SK-N-MC (cell line): ENCODE measurements around the gene ZNF518B.

ENCODE experiments used
- DNase-seq: peaks from one replicate; pipeline ENCODE4 v3.0.0-alpha.2; 2011; ENCODE audit warnings: low read depth, low spot score
- H3K27ac ChIP-seq: fragments of 200-600 bp; sonication (generic); 2 replicates; pipeline ENCODE4 v1.5.1; 2016; ENCODE audit warnings: mixed run types
- H3K36me3 ChIP-seq: fragments of 200-600 bp; sonication (generic); 2 replicates; pipeline ENCODE4 v1.6.1; 2017; ENCODE audit warnings: antibody characterized with exemption, low read length, mixed read lengths; ENCODE audit not compliant: insufficient read depth
- H3K4me3 ChIP-seq: fragments of 200-600 bp; sonication (generic); 2 replicates; pipeline ENCODE4 v1.5.1; 2016
- H3K9ac ChIP-seq: fragments of 200-600 bp; sonication (generic); 2 replicates; pipeline ENCODE4 v1.8.0; 2017; ENCODE audit warnings: mixed run types, mixed read lengths; ENCODE audit not compliant: insufficient read length
- H3K9me3 ChIP-seq: fragments of 200-600 bp; sonication (generic); 2 replicates; pipeline ENCODE4 v1.6.1; 2017; ENCODE audit warnings: low read depth, mild to moderate bottlenecking, antibody characterized with exemption, low read length, moderate library complexity, mixed read lengths
- EZH2 ChIP-seq: fragments of 200-600 bp; sonication (generic); IDR thresholded peaks from one replicate; pipeline ENCODE4 v1.6.1; 2017; ENCODE audit warnings: antibody characterized with exemption
- FOXP2 ChIP-seq: optimal IDR thresholded peaks from 2 replicates; pipeline ENCODE3; 2011; ENCODE audit warnings: mild to moderate bottlenecking, moderate library complexity; ENCODE audit not compliant: insufficient read depth; ENCODE audit errors: extremely low read length, control extremely low read depth
- POLR2AphosphoS5 ChIP-seq: IDR thresholded peaks from 2 replicates; pipeline ENCODE4 v1.6.1; 2012; ENCODE audit warnings: mild to moderate bottlenecking, low read depth, low read length, borderline replicate concordance

The ZNF518B gene

GRCh38 chr4:10457255-10457801 is at the start of gene ZNF518B:
Gene ZNF518B, minus strand, starts transcription at chr4:10457426. Its CDS starts 11,098 bp downstream, at chr4:10446328.
- Histone ChIP-seq H3K9ac (no peak within 1 kb of the TSS), H3K4me3 (peak within 1 kb of the TSS; percentile 73), H3K36me3 (peaks cover 20% of the 10 kb centered on the region; the same call in 1 of the 2 replicates), H3K27ac (no peak within 1 kb of the TSS), H3K9me3 (no peaks in the 10 kb centered on the region)
- TF ChIP-seq POLR2AphosphoS5 = no peak
- TF ChIP-seq EZH2 = no peak
- TF ChIP-seq FOXP2 = no peak
- no peak for DNase-seq

GRCh38 chr4:10506077-10506476 is 48.9 kb upstream of the ZNF518B start:
- Histone ChIP-seq H3K9ac (no peak overlapping the region), H3K9me3 (no peaks in the 10 kb centered on the region), H3K36me3 (no peaks in the 10 kb centered on the region), H3K27ac (no peak overlapping the region), H3K4me3 (no peak overlapping the region)
- TF ChIP-seq POLR2AphosphoS5 (no peak), EZH2 (no peak), FOXP2 (no peak)
- no peak for DNase-seq

- Histone ChIP-seq H3K27ac (no peak overlapping the region), H3K4me3 (no peak overlapping the region), H3K9me3 (no peaks in the 10 kb centered on the region), H3K9ac (no peak overlapping the region), H3K36me3 (no peaks in the 10 kb centered on the region)
- DNase-seq = no peak
- TF ChIP-seq EZH2 (no peak), POLR2AphosphoS5 (no peak), FOXP2 (no peak)
Measured at GRCh38 chr4:10504570-10505179, 47.4 kb upstream of the ZNF518B start.

GRCh38 chr4:10502717-10503116 is 45.5 kb upstream of the ZNF518B start:
- no peak for DNase-seq
- TF ChIP-seq FOXP2 (no peak), EZH2 (no peak), POLR2AphosphoS5 (no peak)
- Histone ChIP-seq H3K9ac (no peak overlapping the region), H3K27ac (no peak overlapping the region), H3K4me3 (no peak overlapping the region), H3K36me3 (no peaks in the 10 kb centered on the region), H3K9me3 (no peaks in the 10 kb centered on the region)

- no peak for DNase-seq
- no peaks in the 10 kb centered on the region for H3K36me3 ChIP-seq
- no peak overlapping the region for H3K27ac ChIP-seq
- H3K9ac ChIP-seq = no peak overlapping the region
- TF ChIP-seq POLR2AphosphoS5 = no peak
- TF ChIP-seq FOXP2 = no peak
- TF ChIP-seq EZH2 = no peak
- H3K4me3 ChIP-seq = no peak overlapping the region
- H3K9me3 ChIP-seq = no peaks in the 10 kb centered on the region
Measured at GRCh38 chr4:10500776-10501175, 43.5 kb upstream of the ZNF518B start.

GRCh38 chr4:10496200-10496599 is 39.0 kb upstream of the ZNF518B start:
- TF ChIP-seq POLR2AphosphoS5 (no peak), FOXP2 (no peak), EZH2 (no peak)
- no peak overlapping the region for H3K4me3 ChIP-seq

GRCh38 chr4:10495651-10496050 is 38.4 kb upstream of the ZNF518B start:
- H3K9me3 ChIP-seq = no peaks in the 10 kb centered on the region
- no peaks in the 10 kb centered on the region for H3K36me3 ChIP-seq
- no peak for TF ChIP-seq FOXP2
- TF ChIP-seq POLR2AphosphoS5 = no peak
- TF ChIP-seq EZH2 = no peak
- no peak overlapping the region for H3K27ac ChIP-seq
- no peak for DNase-seq
- H3K4me3 ChIP-seq = no peak overlapping the region
- H3K9ac ChIP-seq = no peak overlapping the region

More at GRCh38 chr4:10496200-10496599, 39.0 kb upstream of the ZNF518B start:
- H3K27ac ChIP-seq = no peak overlapping the region
- no peak for DNase-seq
- no peak overlapping the region for H3K9ac ChIP-seq
- no peaks in the 10 kb centered on the region for H3K36me3 ChIP-seq
- no peaks in the 10 kb centered on the region for H3K9me3 ChIP-seq

GRCh38 chr4:10492464-10492863 is 35.2 kb upstream of the ZNF518B start:
- Histone ChIP-seq H3K9ac (no peak overlapping the region), H3K27ac (no peak overlapping the region), H3K4me3 (no peak overlapping the region), H3K36me3 (no peaks in the 10 kb centered on the region), H3K9me3 (no peaks in the 10 kb centered on the region)
- DNase-seq = no peak
- no peak for TF ChIP-seq POLR2AphosphoS5

- Histone ChIP-seq H3K9me3 (no peaks in the 10 kb centered on the region), H3K27ac (no peak overlapping the region), H3K36me3 (no peaks in the 10 kb centered on the region), H3K9ac (no peak overlapping the region), H3K4me3 (no peak overlapping the region)
- TF ChIP-seq EZH2 = no peak
- TF ChIP-seq POLR2AphosphoS5 = no peak
- TF ChIP-seq FOXP2 = no peak
- DNase-seq = no peak
Measured at GRCh38 chr4:10491401-10491800, 34.2 kb upstream of the ZNF518B start.
